ENCODE data around the gene DBN1.

GRCh38 chr5:177458912-177459350 lies 14.5 kb downstream of the DBN1 start:
- TF ChIP-seq TAF1 (IDR thresholded peaks at IDR 0.05; ENCODE audit: borderline replicate concordance, insufficient read depth, low read length) (no peak), POLR2AphosphoS5 (IDR thresholded peaks at IDR 0.05; ENCODE audit: low read depth, low read length) (no peak)
